Measurements from ENCODE around the gene TRANK1. TPM values are rescaled to one million over a fixed set of nuclear protein-coding genes. Genes with fewer than 3 reads are reported as not detected.

TRANK1 gene
- total and polyA plus RNA-seq, 2 of the 4 experiments (the other 2 are of a cell fraction): 7.9 to 12.7 TPM

DNA sequence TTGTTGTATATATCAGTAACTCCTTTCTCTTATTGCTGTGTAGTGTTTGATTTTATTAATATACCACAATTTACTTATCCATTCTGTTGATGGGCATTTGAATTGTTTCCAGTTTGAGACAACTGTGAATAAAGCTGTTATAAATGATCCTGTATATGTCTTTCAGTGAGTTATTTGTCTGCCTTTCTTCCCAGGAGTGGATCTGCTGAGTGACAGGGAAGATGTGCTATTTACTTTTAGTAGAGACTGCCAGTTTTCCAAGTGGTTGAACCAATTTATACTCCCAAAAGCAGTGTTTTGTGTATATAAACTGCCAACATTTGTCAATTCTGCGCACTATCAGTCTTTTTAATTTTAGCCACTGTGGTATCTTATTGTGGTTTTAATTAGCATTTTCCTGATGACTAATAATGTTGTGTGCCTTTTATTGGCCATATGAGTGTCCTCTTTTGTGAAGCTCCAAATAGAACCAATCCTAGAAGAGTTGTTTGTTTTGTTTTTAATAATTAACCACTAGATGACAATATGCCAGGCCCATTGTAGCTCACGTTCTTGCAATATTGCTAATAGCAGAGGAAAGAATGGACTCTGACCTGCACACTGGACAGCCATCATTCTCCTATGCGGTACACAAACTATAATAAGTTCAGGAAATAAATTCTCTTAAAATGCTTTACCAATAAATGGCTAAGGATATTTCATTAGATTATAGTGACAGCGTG lies 25.3 kb downstream of the TRANK1 start:
- no peak overlapping the region for H4K5ac ChIP-seq (ENCODE audit: low read depth, low read length)
- DNase-seq: no peak
- no peak overlapping the region for H2AFZ ChIP-seq (replicated peaks; ENCODE audit: low read length, poor library complexity)
- H3K9me3 ChIP-seq (ENCODE audit: control insufficient read depth, insufficient read depth, low read length): 0 out of 2 replicates have a peak, but pooled peaks cover 4% of the 10 kb centered on the region
- no peak overlapping the region for H2AK9ac ChIP-seq (replicated peaks; ENCODE audit: low read depth, low read length, poor library complexity)
- H3K14ac ChIP-seq (replicated peaks; ENCODE audit: low read depth, low read length): no peak overlapping the region
- H2BK20ac ChIP-seq (ENCODE audit: low read depth, low read length): no peak overlapping the region
- no peak overlapping the region for H3K9ac ChIP-seq (ENCODE audit: low read depth, low read length)
- no peak overlapping the region for H4K8ac ChIP-seq (ENCODE audit: low read depth in 2 of 2, low read length in 2 of 2)
- dilution Hi-C loops (cut with HindIII; ENCODE audit: low sequenced_read_pairs, unreplicated experiment) (no loop called here), intact Hi-C loops (cut with micrococcal nuclease) (no loop called here), in situ Hi-C loops (cut with MboI; ENCODE audit: low sequenced_read_pairs) (no loop called here)
- H3K4ac ChIP-seq (ENCODE audit: low read depth, low read length): no peak overlapping the region
- no peak overlapping the region for H3K18ac ChIP-seq (ENCODE audit: low read depth, low read length)
- no peaks in the 10 kb centered on the region for H4K20me1 ChIP-seq (ENCODE audit: insufficient read depth, low read length)
- no peak overlapping the region for H3K4me3 ChIP-seq (ENCODE audit: insufficient read depth, low read depth, low read length)
- no peaks in the 10 kb centered on the region for H3K36me3 ChIP-seq (ENCODE audit: control insufficient read depth, insufficient read depth, low read length)
- BruUV-seq (replicated peaks): no TSS peak
- H2BK15ac ChIP-seq (ENCODE audit: low read depth, low read length): no peak overlapping the region
- no peak overlapping the region for H3K4me2 ChIP-seq (ENCODE audit: low read depth, low read length)
- CTCF ChIA-PET: no interaction called here
- POLR2A ChIA-PET (ENCODE audit: unreplicated experiment): no interaction called here
- H3K4me1 ChIP-seq (ENCODE audit: control insufficient read depth, insufficient read depth, low read length): no peaks in the 10 kb centered on the region
- no peak for ATAC-seq (ENCODE audit: low read depth)
- no CpG with 5 or more reads among the region's 4 CpGs for WGBS, 2 experiments (ENCODE audit: extremely low coverage in 2 of 2, insufficient read length in 1 of 2)
- H3K27ac ChIP-seq (ENCODE audit: insufficient read depth, low read length): no peak overlapping the region
- H3K27me3 ChIP-seq (ENCODE audit: control insufficient read depth, insufficient read depth, low read length): no peaks in the 10 kb centered on the region
- no peak for TF ChIP-seq FOS (IDR thresholded peaks at IDR 0.05; ENCODE audit: low read depth, low read length)
- no peak for TF ChIP-seq RAD21 (IDR thresholded peaks at IDR 0.05; ENCODE audit: low read length)
- TF ChIP-seq SMC3 (IDR thresholded peaks at IDR 0.05; ENCODE audit: low read depth, low read length): no peak
- TF ChIP-seq BHLHE40 (IDR thresholded peaks at IDR 0.05; ENCODE audit: low read depth, low read length): no peak
- no peak overlapping the region for H2AK5ac ChIP-seq (ENCODE audit: low read depth, low read length)
- no peaks in the 10 kb centered on the region; the same call in 1 of the 2 replicates for H3K9me1 ChIP-seq (ENCODE audit: insufficient read depth, low read length)
- H3K79me1 ChIP-seq (ENCODE audit: low read depth in 1 of 2, low read length in 2 of 2): no peaks in the 10 kb centered on the region
- no peak overlapping the region for H2BK5ac ChIP-seq (ENCODE audit: low read depth, low read length, poor library complexity, severe bottlenecking)
- H4K91ac ChIP-seq (ENCODE audit: insufficient read depth, low read depth, low read length): no peak overlapping the region
- no peak overlapping the region for H3K23ac ChIP-seq (ENCODE audit: low read depth, low read length)
- H3K56ac ChIP-seq (ENCODE audit: extremely low read depth, insufficient read depth, low read length): no peak overlapping the region
- no peak overlapping the region for H2BK120ac ChIP-seq (ENCODE audit: low read depth, low read length)

All from IMR-90 (cell line).